Right lobe of liver (tissue), 6 donors: ENCODE data around the gene BMP7. TPM values are rescaled to one million over a fixed set of nuclear protein-coding genes. Genes with fewer than 3 reads are reported as not detected.

Experiments used
- ATAC-seq, 4 donors: fragments of 200-7000 bp; cut with Tn5 transposase; one replicate each; pipeline ENCODE4 v1.9.1; 2020; ENCODE audit warnings: mild to moderate bottlenecking in 4 of 4, moderate library complexity in 4 of 4
- DNase-seq, 3 donors: peaks; one replicate each; pipeline ENCODE4 v3.0.0-alpha.2; 2020
- H3K27ac ChIP-seq, 3 donors: fragments of 200-600 bp; one replicate each; pipeline ENCODE4 v1.8.0; 2022
- H3K27me3 ChIP-seq, 2 donors: fragments of 200-600 bp; one replicate each; pipeline ENCODE4 v1.8.0; 2022
- H3K36me3 ChIP-seq, 4 donors: fragments of 200-600 bp; sonication (generic) in 1 of 4; one replicate each; pipeline versions ENCODE4 v1.5.1 to v1.8.0; 2017 to 2022; ENCODE audit warnings: control low read depth in 1 of 4
- H3K4me1 ChIP-seq, 4 donors: fragments of 200-600 bp; sonication (generic) in 1 of 4; one replicate each; pipeline versions ENCODE4 v1.5.1 to v1.8.0; 2017 to 2022; ENCODE audit warnings: control low read depth in 1 of 4
- H3K4me3 ChIP-seq, 3 donors: fragments of 200-600 bp; one replicate each; pipeline ENCODE4 v1.8.0; 2022
- H3K9me3 ChIP-seq, 4 donors: fragments of 200-600 bp; sonication (generic) in 1 of 4; one replicate each; pipeline versions ENCODE4 v1.5.1 to v1.8.0; 2017 to 2022; ENCODE audit warnings: control low read depth in 1 of 4
- CTCF ChIP-seq, 4 donors: fragments of 200-600 bp in 3 of 4; fragments of 450-650 bp in 1 of 4; IDR thresholded peaks; one replicate each; pipeline versions ENCODE4 v1.5.1 to v1.8.0; 2016 to 2022; ENCODE audit warnings: antibody characterized with exemption in 4 of 4, mild to moderate bottlenecking in 2 of 4
- POLR2A ChIP-seq: fragments of 450-650 bp; IDR thresholded peaks from one replicate; pipeline ENCODE4 v1.6.1; 2017; ENCODE audit warnings: antibody characterized with exemption, mild to moderate bottlenecking
- WGBS: methylation state at CpG from one replicate; pipeline ENCODE4 v1.1.6; 2018; ENCODE audit warnings: low coverage, low lambda C conversion rate; ENCODE audit not compliant: insufficient coverage; ENCODE audit errors: missing lambda C conversion rate; 5-methylcytosine and 5-hydroxymethylcytosine counted together
- intact Hi-C, 2 donors: fragments of 100-400 bp; cut with DNase I; formaldehyde crosslinking; loops; one replicate each; pipeline versions ENCODE4 v1.11.2 to v1.14.1; 2022
- total RNA-seq, 6 experiments: library from RNA; depleted of rRNA in 2 of 6; stranded (reverse); fragments of >200 nt in 2 of 6; fragmentation: NEBNext Ultra II Directional in 3 of 6; extraction: Animal tissue kit (Norgen Biotek cat#: 25700) in 3 of 6; gene quantifications; one replicate each; pipeline versions ENCODE4 v1.1.0 to v1.2.4, GENCODE V29; 2016 to 2023
- donor health status: DM: no; HTN: yes; CAD: no.
- donor health status: DM: no; HTN: no; CAD: no.
- donor health status: DM: no; HTN: no; CAD: no.
- donor health status: DM: no; HTN: yes; CAD: no.
- donor health status: DM: no; HTN: yes; CAD: no.

The BMP7 gene
- total RNA-seq, 6 experiments from 2014 or later = not detected

GRCh38 chr20:57139342-57140093 lies 126.9 kb downstream of the BMP7 start:
- ATAC-seq = no peak

GRCh38 chr20:57138198-57138995 lies 128.0 kb downstream of the BMP7 start:
- TF ChIP-seq CTCF (IDR thresholded peaks at IDR 0.05) (no peak), POLR2A (no peak)

More at GRCh38 chr20:57139342-57140093, 126.9 kb downstream of the BMP7 start:
- Histone ChIP-seq H3K9me3 (no peaks in the 10 kb centered on the region), H3K27ac (no peak overlapping the region), H3K4me1 (no peaks in the 10 kb centered on the region), H3K36me3 (no peaks in the 10 kb centered on the region), H3K4me3 (no peak overlapping the region), H3K27me3 (no peaks in the 10 kb centered on the region)
- WGBS = 87% methylated on average over 8 of the region's 8 CpGs
- DNase-seq = no peak
- TF ChIP-seq POLR2A (no peak), CTCF (IDR thresholded peaks at IDR 0.05) (no peak)
- intact Hi-C loops = no loop called here

GRCh38 chr20:57137676-57138075 lies 128.8 kb downstream of the BMP7 start:
- no peak overlapping the region for H3K27ac ChIP-seq
- no peaks in the 10 kb centered on the region for H3K27me3 ChIP-seq
- ATAC-seq (no peak), DNase-seq (no peak)
- no peaks in the 10 kb centered on the region for H3K9me3 ChIP-seq
- H3K36me3 ChIP-seq = no peaks in the 10 kb centered on the region
- no peak overlapping the region for H3K4me3 ChIP-seq
- H3K4me1 ChIP-seq = no peaks in the 10 kb centered on the region
- TF ChIP-seq POLR2A (no peak), CTCF (IDR thresholded peaks at IDR 0.05) (no peak)
- intact Hi-C loops = no loop called here
- WGBS = 86% methylated on average over 1 of the region's 1 CpG

More at GRCh38 chr20:57138198-57138995, 128.0 kb downstream of the BMP7 start:
- intact Hi-C loops = no loop called here
- no peaks in the 10 kb centered on the region for H3K36me3 ChIP-seq
- H3K9me3 ChIP-seq = no peaks in the 10 kb centered on the region
- H3K4me1 ChIP-seq = no peaks in the 10 kb centered on the region
- no peak overlapping the region for H3K27ac ChIP-seq
- ATAC-seq (no peak), DNase-seq (no peak)
- no peak overlapping the region for H3K4me3 ChIP-seq
- WGBS = 77% methylated on average over 15 of the region's 17 CpGs
- H3K27me3 ChIP-seq = no peaks in the 10 kb centered on the region

GRCh38 chr20:57136734-57137133 lies 129.7 kb downstream of the BMP7 start:
- 86% methylated on average over 7 of the region's 7 CpGs for WGBS
- Histone ChIP-seq H3K4me3 (no peak overlapping the region), H3K4me1 (no peaks in the 10 kb centered on the region), H3K27ac (no peak overlapping the region), H3K36me3 (no peaks in the 10 kb centered on the region), H3K27me3 (no peaks in the 10 kb centered on the region), H3K9me3 (no peaks in the 10 kb centered on the region)
- ATAC-seq = no peak
- intact Hi-C loops = no loop called here
- no peak for TF ChIP-seq POLR2A
- no peak for TF ChIP-seq CTCF (IDR thresholded peaks at IDR 0.05)
- no peak for DNase-seq
